Right lung (tissue), 5 donors: ENCODE measurements around the gene TMEM54. TPM values are rescaled to one million over a fixed set of nuclear protein-coding genes. Genes with fewer than 3 reads are reported as not detected.

Source experiments
- DNase-seq, 2 donors: peaks; one replicate each; pipeline ENCODE4 v3.0.0-alpha.2; 2013
- polyA plus RNA-seq, 5 donors: library from polyadenylated mRNA; unstranded; fragments of 120-200 nt; gene quantifications; one replicate each; pipeline versions ENCODE4 v1.2.1 to v1.2.3, GENCODE V29; 2013; ENCODE audit warnings: inconsistent platforms in 1 of 5, low replicate concordance in 1 of 5; ENCODE audit not compliant: insufficient read length in 5 of 5, insufficient read depth in 1 of 5

The TMEM54 gene
- polyA plus RNA-seq, 5 donors = 18.7 to 27.1 (median 22.8) TPM

- DNase-seq = no peak
Observed at GRCh38 chr1:32864375-32865019, 36.7 kb downstream of the TMEM54 start.

DNA sequence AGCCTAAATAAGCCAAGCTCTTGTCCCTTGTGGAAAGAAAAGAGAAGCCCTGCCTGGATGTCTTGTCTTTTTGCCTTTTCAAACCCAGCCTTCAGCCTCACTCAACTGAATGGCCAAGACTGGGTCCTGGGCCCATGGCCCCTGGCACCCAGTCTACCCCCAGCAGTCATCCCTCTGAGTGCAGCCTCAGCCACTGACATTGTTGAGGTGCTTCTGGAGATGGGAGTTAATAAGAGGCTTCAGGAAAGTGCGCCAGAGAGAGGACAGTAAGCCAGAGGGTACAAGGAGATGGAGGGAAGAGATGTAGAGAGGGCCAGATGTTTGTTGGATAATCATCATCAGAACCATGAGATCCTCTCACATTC, 37.3 kb downstream of the TMEM54 start:
- DNase-seq = no peak

DNA sequence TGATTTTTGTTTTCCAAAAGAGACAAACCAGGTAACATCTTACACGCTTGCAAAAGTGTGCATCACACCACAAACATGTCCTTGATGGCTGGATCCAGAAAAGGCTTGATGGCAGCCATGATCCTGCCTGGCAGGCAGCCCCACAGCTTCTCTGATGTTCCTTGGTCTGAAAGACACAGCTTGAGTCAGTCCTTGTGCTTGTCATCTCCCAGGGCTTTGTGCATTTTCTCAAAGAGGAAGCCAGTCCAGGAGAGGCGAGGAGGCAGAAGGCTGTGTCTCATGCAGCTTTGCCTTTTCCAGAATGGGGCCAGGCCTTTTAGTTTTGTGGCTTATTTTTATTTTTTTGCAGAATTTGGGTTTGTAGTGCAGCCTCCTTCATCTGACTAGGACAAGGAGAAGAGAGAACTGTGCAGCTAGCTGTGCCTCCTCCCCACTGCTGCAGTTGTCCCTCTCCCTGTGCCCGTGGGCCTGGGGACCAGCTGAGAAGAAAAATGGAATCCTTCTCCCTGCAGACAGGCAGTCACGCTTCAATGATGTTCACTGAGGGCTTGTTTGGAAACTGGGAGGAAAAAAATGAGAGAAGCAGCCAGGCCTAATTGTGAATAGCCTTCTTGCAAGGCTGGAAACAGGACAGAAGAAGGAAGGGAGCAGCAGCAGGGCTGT, 37.8 kb downstream of the TMEM54 start:
- DNase-seq = no peak

DNA sequence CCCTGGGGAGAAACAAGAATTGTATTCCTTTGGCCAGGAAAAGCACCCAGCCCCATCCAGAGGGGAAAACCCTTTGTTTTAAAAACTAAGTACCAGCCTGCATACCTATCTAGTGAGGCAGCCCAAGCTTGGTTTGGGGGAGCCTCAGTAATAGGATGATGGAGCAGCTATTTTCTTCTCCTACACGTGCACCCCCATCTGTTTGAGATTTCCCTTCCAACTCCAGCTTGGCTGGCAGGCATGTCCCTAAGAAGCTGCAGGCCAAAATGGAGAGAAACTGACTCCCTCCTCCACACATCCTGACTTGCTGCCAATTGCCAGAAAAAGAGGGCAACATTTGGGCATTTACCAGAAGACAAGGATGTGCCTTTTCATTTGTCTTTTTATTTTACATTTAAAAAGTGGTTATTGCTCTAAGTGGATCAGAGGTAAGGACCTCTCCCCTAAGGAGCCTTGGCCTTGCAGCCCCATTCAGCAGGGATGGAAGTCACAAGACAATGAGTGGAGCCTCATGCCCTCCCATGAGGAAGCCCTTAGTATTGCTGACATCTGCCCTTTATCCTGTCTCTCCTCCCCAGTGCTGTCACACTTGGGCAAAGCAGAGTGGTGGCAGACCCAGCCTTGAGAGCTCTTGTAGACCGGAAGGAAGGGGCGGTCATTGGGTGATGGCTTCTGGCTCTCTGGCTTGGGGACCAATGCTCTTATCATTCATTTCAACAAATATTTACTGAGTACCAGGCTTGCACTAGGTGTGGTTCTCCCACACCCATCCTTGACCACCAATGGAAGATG, 39.1 kb downstream of the TMEM54 start:
- no peak for DNase-seq

DNA sequence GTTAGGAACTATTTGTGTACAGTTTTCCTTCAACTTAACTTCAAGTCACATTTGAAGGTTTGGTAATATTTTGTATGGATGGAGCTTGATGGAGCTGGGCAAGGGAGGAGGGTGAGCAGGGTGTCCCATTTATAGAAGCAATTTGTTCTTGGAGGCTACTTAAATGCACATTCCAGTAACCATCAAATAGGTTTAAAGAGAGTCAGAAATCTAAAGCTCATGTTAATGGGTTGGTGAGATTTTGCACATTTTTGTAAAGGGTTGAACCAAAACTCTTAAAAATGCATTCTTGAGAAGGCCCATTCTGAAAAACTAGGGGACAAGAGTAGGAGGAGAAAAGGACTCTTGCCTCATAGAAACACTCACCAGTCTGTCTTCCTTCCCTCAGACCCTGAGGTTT, 40.6 kb downstream of the TMEM54 start:
- DNase-seq = no peak

DNA sequence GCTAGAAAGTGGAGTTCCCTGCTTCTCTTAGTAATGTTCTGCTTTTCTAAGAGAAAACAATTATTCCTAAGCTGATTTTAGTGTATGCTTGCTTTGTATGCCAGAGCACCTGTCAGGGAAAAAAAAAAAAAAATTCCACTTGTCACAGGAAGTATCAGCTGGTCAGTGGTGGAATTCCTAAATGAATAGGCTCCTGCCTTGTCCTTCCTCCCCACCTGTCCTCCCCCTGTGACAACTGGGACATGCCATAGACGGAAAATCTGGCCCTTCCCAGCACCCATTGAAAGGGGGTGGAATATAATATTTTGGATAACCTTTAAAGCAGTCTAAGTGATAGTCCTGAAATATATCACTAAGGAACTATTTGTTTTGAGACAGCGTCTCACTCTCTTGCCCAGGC, 41.3 kb downstream of the TMEM54 start:
- no peak for DNase-seq

DNA sequence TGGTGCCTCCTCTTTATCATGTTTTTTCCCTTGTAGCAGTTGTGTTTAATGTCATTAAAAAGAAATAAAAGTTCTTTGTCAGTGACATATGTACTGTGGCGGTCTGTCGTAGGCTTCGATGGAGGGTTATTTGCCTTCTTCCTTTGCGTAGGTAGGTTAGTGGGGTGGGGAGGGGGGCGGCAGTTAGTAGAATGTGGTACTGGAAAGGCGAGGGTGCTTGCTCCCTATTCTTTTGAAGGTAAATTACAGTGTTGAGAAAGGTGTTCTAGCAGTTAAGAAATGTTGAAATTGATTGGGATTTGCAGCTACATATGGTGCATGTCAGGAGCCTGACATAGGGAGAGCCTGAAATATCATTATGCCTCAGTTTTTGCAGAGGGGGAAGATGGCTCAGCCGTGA, 42.4 kb downstream of the TMEM54 start:
- DNase-seq = no peak

- no peak for DNase-seq
Observed at GRCh38 chr1:32858136-32858535, 43.1 kb downstream of the TMEM54 start.

- DNase-seq = no peak
Observed at GRCh38 chr1:32855861-32856617, 45.1 kb downstream of the TMEM54 start.

DNA sequence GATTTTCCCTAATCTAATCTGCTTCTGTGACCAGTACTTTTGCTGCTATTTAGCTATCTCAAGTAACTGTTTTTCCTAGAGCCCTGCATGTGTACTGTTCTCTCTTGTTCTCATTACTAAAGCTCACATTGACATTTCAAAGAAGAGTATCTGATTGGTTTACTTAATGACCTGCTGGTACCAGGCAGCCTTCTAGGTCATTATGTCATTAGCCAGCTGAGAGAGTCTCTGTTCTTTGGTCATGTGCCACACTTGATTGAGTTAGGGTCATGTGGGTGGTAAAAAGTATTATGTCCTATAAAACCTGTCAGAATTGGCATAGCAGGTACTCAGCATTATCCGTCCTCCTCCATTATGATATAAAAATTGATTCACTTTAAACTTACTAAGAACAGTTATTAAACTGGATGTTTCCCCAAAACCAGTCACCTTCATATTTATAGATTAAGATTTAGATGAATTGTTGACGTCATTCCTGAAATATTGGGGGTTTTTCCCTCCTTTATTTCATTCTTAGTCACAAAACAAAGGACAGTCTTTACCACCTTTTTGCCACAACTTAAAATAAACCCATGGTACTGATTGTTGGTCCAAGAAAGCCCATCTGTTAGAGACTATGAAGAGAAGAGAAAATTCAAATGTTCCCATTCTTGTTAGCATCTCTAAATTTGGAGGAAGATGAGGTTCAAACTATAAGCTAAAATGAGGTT, 52.7 kb downstream of the TMEM54 start:
- DNase-seq = no peak

Other genes starting within 250 kb of the TMEM54 start
- 1 to 10 TPM; 3.0 to 5.9 (median 5.0) TPM for gene SYNC, start 198.6 kb downstream of the TMEM54 start, polyA plus RNA-seq
- 10 to 100 TPM; 68.4 to 77.3 (median 72.1) TPM for gene YARS1, start 84.0 kb downstream of the TMEM54 start, polyA plus RNA-seq
- 10 to 100 TPM; 40.0 to 57.5 (median 50.9) TPM for gene S100PBP, start 83.7 kb downstream of the TMEM54 start, polyA plus RNA-seq
- gene FNDC5, start 30.5 kb downstream of the TMEM54 start, polyA plus RNA-seq = 10 to 100 TPM in 4 of 5 donors, 1 to 10 TPM in 1; 8.0 to 18.2 (median 10.5) TPM
- under 1 TPM; 0.15 to 0.73 (median 0.40) TPM for gene HPCA, start 14.9 kb downstream of the TMEM54 start, polyA plus RNA-seq
- gene RNF19B, start 63.4 kb upstream of the TMEM54 start, polyA plus RNA-seq = 10 to 100 TPM; 10.2 to 13.2 (median 12.1) TPM
- gene AK2, start 135.5 kb upstream of the TMEM54 start, polyA plus RNA-seq = 100 to 1,000 TPM; 155 to 193 (median 179) TPM
- 10 to 100 TPM in 2 of 5 donors, 1 to 10 TPM in 3; 6.5 to 10.6 (median 8.0) TPM for gene AZIN2, start 179.8 kb upstream of the TMEM54 start, polyA plus RNA-seq